OCI-LY7 (cell line): ENCODE measurements around the gene METTL17. TPM values are rescaled to one million over a fixed set of nuclear protein-coding genes. Genes with fewer than 3 reads are reported as not detected.

Experiments used
- BruUV-seq: library from RNA; stranded (reverse); fragments of 400-500 nt; replicated peaks from 2 replicates; lab custom pipeline; 2021; lab: Mats Ljungman, UMichigan
- CTCF ChIA-PET: fragments of 300-600 bp; sonication (Branson Sonifier 250); formaldehyde crosslinking; loops from one replicate; lab custom pipeline; 2022; ENCODE audit warnings: antibody characterized with exemption; ENCODE audit not compliant: unreplicated experiment; lab: Charles Lee
- POLR2A ChIA-PET: fragments of 300-600 bp; sonication (Branson Sonifier 250); formaldehyde crosslinking; loops from one replicate; lab custom pipeline; 2022; ENCODE audit warnings: antibody characterized with exemption; lab: Charles Lee
- DNase-seq: peaks from one replicate; pipeline ENCODE4 v3.0.0-alpha.2; 2015; ENCODE audit warnings: low spot score
- H2AFZ ChIP-seq: fragments of 200-600 bp; sonication (generic), shearing (Covaris generic); 2 replicates; pipeline ENCODE4 v1.6.1; 2014; ENCODE audit warnings: mild to moderate bottlenecking, antibody characterized with exemption, low read length, moderate library complexity
- H3K27ac ChIP-seq: fragments of 200-600 bp; sonication (generic); 2 replicates; pipeline ENCODE4 v1.5.1; 2014; ENCODE audit warnings: mixed run types, low read depth, mild to moderate bottlenecking, moderate library complexity, low read length, inconsistent platforms; ENCODE audit not compliant: poor library complexity, severe bottlenecking
- H3K36me3 ChIP-seq: fragments of 200-600 bp; sonication (generic); 2 replicates; pipeline ENCODE4 v1.6.1; 2014; ENCODE audit warnings: mild to moderate bottlenecking, antibody characterized with exemption, low read length, moderate library complexity, mixed read lengths; ENCODE audit not compliant: insufficient read depth
- H3K4me1 ChIP-seq: fragments of 200-600 bp; sonication (generic); 2 replicates; pipeline ENCODE4 v1.5.1; 2014; ENCODE audit warnings: mild to moderate bottlenecking, low read length; ENCODE audit not compliant: insufficient read depth, poor library complexity, severe bottlenecking
- H3K4me2 ChIP-seq: fragments of 200-600 bp; sonication (generic); 2 replicates; pipeline ENCODE4 v1.6.1; 2014; ENCODE audit warnings: mild to moderate bottlenecking, low read length
- H3K4me3 ChIP-seq: fragments of 200-600 bp; sonication (generic); 2 replicates; pipeline ENCODE4 v1.5.1; 2014; ENCODE audit warnings: mild to moderate bottlenecking, low read depth, low read length; ENCODE audit not compliant: poor library complexity, severe bottlenecking
- H3K79me2 ChIP-seq: fragments of 200-600 bp; sonication (generic); 2 replicates; pipeline ENCODE4 v1.6.1; 2016; ENCODE audit warnings: low read depth, mild to moderate bottlenecking, low read length, moderate library complexity, mixed read lengths; ENCODE audit not compliant: insufficient read depth
- H3K9me2 ChIP-seq: fragments of 200-600 bp; sonication (generic); 2 replicates; pipeline ENCODE4 v1.6.1; 2016; ENCODE audit warnings: mild to moderate bottlenecking, low read length, mixed read lengths; ENCODE audit not compliant: insufficient read depth
- H3K9me3 ChIP-seq: fragments of 200-600 bp; sonication (generic); 2 replicates; pipeline ENCODE4 v1.6.1; 2014; ENCODE audit warnings: mild to moderate bottlenecking, mixed run types, low read length, mixed read lengths
- H4K20me1 ChIP-seq: fragments of 200-600 bp; sonication (generic); 2 replicates; pipeline ENCODE4 v1.6.1; 2014; ENCODE audit warnings: mild to moderate bottlenecking, antibody characterized with exemption, low read length, moderate library complexity, mixed read lengths; ENCODE audit not compliant: insufficient read depth
- CTCF ChIP-seq: fragments of 200-600 bp; sonication (generic); conservative IDR thresholded peaks from 2 replicates; pipeline ENCODE4 v1.5.1; 2014; ENCODE audit warnings: mild to moderate bottlenecking, antibody characterized with exemption, low read length, moderate library complexity, mixed read lengths
- EZH2phosphoT487 ChIP-seq: fragments of 200-600 bp; sonication (generic); IDR thresholded peaks from 2 replicates; pipeline ENCODE4 v1.6.1; 2018; ENCODE audit warnings: low read depth, borderline replicate concordance, mild to moderate bottlenecking, mixed run types, antibody characterized with exemption, low read length, moderate library complexity, mixed read lengths
- intact Hi-C: fragments of 100-400 bp; cut with micrococcal nuclease; formaldehyde crosslinking; loops from one replicate; pipeline ENCODE4 v1.10.0; 2022; ENCODE audit not compliant: unreplicated experiment
- total RNA-seq, 2 experiments: library from RNA; depleted of rRNA in 1 of 2; stranded (reverse); fragments of >200 nt in 1 of 2; shearing (Covaris generic) in 1 of 2; gene quantifications; 2 replicates each; pipeline ENCODE4 v1.2.3, GENCODE V29; 2014 to 2022

Gene METTL17
- total RNA-seq, 2 experiments from 2014 or later: 92.0 to 117 TPM

DNA sequence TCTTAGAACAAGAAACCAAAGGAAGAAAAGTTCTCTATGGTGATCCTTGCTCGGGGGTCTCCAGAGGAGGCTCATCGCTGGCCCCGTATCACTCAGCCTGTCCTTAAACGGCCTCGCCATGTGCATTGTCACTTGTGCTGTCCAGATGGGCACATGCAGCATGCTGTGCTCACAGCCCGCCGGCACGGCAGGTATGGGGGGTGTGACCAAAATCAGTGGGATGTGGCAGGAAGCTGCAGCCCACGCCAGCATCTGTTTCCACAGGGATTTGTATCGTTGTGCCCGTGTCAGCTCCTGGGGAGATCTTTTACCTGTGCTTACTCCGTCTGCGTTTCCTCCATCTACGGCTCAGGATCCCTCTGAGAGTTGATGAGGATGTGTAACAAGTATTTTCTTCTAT lies 6.7 kb downstream of the METTL17 start:
- DNase-seq: no peak
- H3K36me3 ChIP-seq: peaks cover 62% of the 10 kb centered on the region
- POLR2A ChIA-PET: interaction anchor here (1.4 kb wide), 1 partner anchor 18 kb away, joined by 3 read pairs; no protein-coding TSS in a partner anchor
- no peak overlapping the region for H3K4me2 ChIP-seq
- H3K4me1 ChIP-seq: peaks cover 5% of the 10 kb centered on the region
- TSS peak; percentile 28 for BruUV-seq
- H4K20me1 ChIP-seq: no peaks in the 10 kb centered on the region
- no peaks in the 10 kb centered on the region for H3K9me2 ChIP-seq
- no peaks in the 10 kb centered on the region for H3K9me3 ChIP-seq
- intact Hi-C loops: no loop called here
- TF ChIP-seq EZH2phosphoT487: no peak
- TF ChIP-seq CTCF: no peak
- no peak overlapping the region for H3K27ac ChIP-seq
- CTCF ChIA-PET: no interaction called here
- no peak overlapping the region for H2AFZ ChIP-seq
- H3K4me3 ChIP-seq: no peak overlapping the region
- H3K79me2 ChIP-seq: peaks cover 11% of the 10 kb centered on the region; the same call in 1 of the 2 replicates

- intact Hi-C loops: no loop called here
- Histone ChIP-seq H3K27ac (no peak overlapping the region), H3K36me3 (peaks cover 56% of the 10 kb centered on the region), H3K4me3 (no peak overlapping the region), H2AFZ (no peak overlapping the region), H3K9me3 (no peaks in the 10 kb centered on the region), H3K79me2 (peaks cover 5% of the 10 kb centered on the region; the same call in 1 of the 2 replicates), H3K4me1 (peaks cover under 1% of the 10 kb centered on the region), H3K9me2 (no peaks in the 10 kb centered on the region), H4K20me1 (no peaks in the 10 kb centered on the region), H3K4me2 (no peak overlapping the region)
- no TSS peak for BruUV-seq
- POLR2A ChIA-PET: interaction anchor here (0.6 to 2.2 kb wide), 5 partner anchors 8 to 25 kb away, joined by 3 to 5 read pairs (median 4); no protein-coding TSS in a partner anchor
- DNase-seq: no peak
- CTCF ChIA-PET: no interaction called here
- TF ChIP-seq EZH2phosphoT487 (no peak), CTCF (no peak)
Observed at GRCh38 chr14:20997115-20997514, 7.3 kb downstream of the METTL17 start.

- no peaks in the 10 kb centered on the region for H4K20me1 ChIP-seq
- no peak overlapping the region for H2AFZ ChIP-seq
- H3K4me1 ChIP-seq: no peaks in the 10 kb centered on the region
- no peak for TF ChIP-seq EZH2phosphoT487
- no peak for TF ChIP-seq CTCF
- ChIA-PET CTCF (no interaction called here), POLR2A (interaction anchor here (0.6 to 2.2 kb wide), 5 partner anchors 9 to 25 kb away, joined by 3 to 5 read pairs (median 4); no protein-coding TSS in a partner anchor)
- H3K79me2 ChIP-seq: peaks cover under 1% of the 10 kb centered on the region; the same call in 1 of the 2 replicates
- intact Hi-C loops: no loop called here
- BruUV-seq: no TSS peak
- no peak for DNase-seq
- H3K4me2 ChIP-seq: no peak overlapping the region
- H3K4me3 ChIP-seq: no peak overlapping the region
- peaks cover 52% of the 10 kb centered on the region for H3K36me3 ChIP-seq
- no peak overlapping the region for H3K27ac ChIP-seq
- no peaks in the 10 kb centered on the region for H3K9me2 ChIP-seq
- H3K9me3 ChIP-seq: no peaks in the 10 kb centered on the region
Observed at GRCh38 chr14:20997564-20997963, 7.8 kb downstream of the METTL17 start.
